22Rv1 (cell line): ENCODE results near the gene DPEP3.

ENCODE experiments used
- ZFX ChIP-seq: fragments of 450-650 bp; IDR thresholded peaks from 2 replicates; pipeline ENCODE4 v1.6.1; 2017; ENCODE audit warnings: antibody characterized with exemption, borderline replicate concordance
- TF ChIP-seq, protein P1 (sequence below): fragments of 450-650 bp; IDR thresholded peaks from 2 replicates; pipeline ENCODE4 v1.5.1; 2017; ENCODE audit warnings: mild to moderate bottlenecking

DNA sequence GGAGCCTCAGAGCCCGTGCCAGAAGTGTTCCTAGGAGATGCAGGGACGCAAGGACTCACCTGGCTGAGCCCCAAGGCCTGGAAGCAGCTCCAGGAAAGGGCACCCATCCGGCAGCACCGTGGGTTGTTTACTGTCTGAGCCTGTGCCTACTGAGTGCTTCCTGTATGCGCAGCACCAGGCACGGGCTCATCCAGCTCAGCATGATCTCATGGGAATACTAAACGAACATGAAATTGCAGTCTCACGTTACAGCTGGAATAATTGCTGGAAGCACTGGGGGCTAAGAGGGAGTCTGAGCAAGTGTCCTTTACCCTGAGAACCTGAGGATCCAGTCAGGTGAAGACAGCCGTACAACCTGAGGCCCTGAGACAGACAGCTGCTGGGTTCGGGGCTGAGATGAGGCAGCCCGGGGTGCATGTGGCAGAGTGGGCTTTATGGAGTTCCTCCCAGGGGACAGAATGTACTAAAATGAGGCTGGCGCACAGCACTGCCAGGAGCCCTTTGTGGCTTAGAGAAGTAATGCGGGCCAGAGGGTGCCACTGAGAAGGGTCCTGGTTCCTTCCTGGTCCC lies 54.0 kb downstream of the DPEP3 start:
- TF ChIP-seq, protein P1, sequence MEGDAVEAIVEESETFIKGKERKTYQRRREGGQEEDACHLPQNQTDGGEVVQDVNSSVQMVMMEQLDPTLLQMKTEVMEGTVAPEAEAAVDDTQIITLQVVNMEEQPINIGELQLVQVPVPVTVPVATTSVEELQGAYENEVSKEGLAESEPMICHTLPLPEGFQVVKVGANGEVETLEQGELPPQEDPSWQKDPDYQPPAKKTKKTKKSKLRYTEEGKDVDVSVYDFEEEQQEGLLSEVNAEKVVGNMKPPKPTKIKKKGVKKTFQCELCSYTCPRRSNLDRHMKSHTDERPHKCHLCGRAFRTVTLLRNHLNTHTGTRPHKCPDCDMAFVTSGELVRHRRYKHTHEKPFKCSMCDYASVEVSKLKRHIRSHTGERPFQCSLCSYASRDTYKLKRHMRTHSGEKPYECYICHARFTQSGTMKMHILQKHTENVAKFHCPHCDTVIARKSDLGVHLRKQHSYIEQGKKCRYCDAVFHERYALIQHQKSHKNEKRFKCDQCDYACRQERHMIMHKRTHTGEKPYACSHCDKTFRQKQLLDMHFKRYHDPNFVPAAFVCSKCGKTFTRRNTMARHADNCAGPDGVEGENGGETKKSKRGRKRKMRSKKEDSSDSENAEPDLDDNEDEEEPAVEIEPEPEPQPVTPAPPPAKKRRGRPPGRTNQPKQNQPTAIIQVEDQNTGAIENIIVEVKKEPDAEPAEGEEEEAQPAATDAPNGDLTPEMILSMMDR = no peak
- TF ChIP-seq ZFX = no peak
